Measurements from ENCODE around the gene SYT15. TPM values are rescaled to one million over a fixed set of nuclear protein-coding genes. Genes with fewer than 3 reads are reported as not detected.
"Not testable (repeated sequence)": the region's sequence is repeated elsewhere in the genome, so short reads cannot be mapped to it uniquely, and the experiment has no call there.

SYT15 gene
- polyA plus RNA-seq (2012; ENCODE audit: insufficient read length, low read depth): 1.1 TPM

GRCh38 chr10:46578474-46579178 is at the start of gene SYT15:
TSS of gene SYT15 (plus strand) at chr10:46579128. CDS start at chr10:46579169, 41 bp downstream.
- TF ChIP-seq TAF1 (IDR thresholded peaks at IDR 0.05; ENCODE audit: borderline replicate concordance, insufficient read depth, low read length); SIN3A (IDR thresholded peaks at IDR 0.05; ENCODE audit: borderline replicate concordance, insufficient read depth, low read length); POLR2AphosphoS5 (IDR thresholded peaks at IDR 0.05; ENCODE audit: low read depth, low read length): not testable (repeated sequence)

- TF ChIP-seq REST (IDR thresholded peaks at IDR 0.05; ENCODE audit: insufficient read depth in 1 of 2, low read depth in 2 of 2, low read length in 2 of 2): no peak
- TF ChIP-seq TAF1 (IDR thresholded peaks at IDR 0.05; ENCODE audit: borderline replicate concordance, insufficient read depth, low read length): no peak
- TF ChIP-seq FOXP2 (optimal IDR thresholded peaks at IDR 0.05; ENCODE audit: borderline replicate concordance, extremely low read depth, extremely low read length, insufficient read depth): no peak
- no peak for TF ChIP-seq SIN3A (IDR thresholded peaks at IDR 0.05; ENCODE audit: borderline replicate concordance, insufficient read depth, low read length)
- TF ChIP-seq POLR2AphosphoS5 (IDR thresholded peaks at IDR 0.05; ENCODE audit: low read depth, low read length): no peak
Observed at GRCh38 chr10:46530249-46531186, 48.4 kb upstream of the SYT15 start.

- TF ChIP-seq FOXP2 (optimal IDR thresholded peaks at IDR 0.05; ENCODE audit: borderline replicate concordance, extremely low read depth, extremely low read length, insufficient read depth): no peak
- TF ChIP-seq TAF1 (IDR thresholded peaks at IDR 0.05; ENCODE audit: borderline replicate concordance, insufficient read depth, low read length): no peak
- no peak for TF ChIP-seq SIN3A (IDR thresholded peaks at IDR 0.05; ENCODE audit: borderline replicate concordance, insufficient read depth, low read length)
- TF ChIP-seq REST (IDR thresholded peaks at IDR 0.05; ENCODE audit: insufficient read depth in 1 of 2, low read depth in 2 of 2, low read length in 2 of 2): no peak
- no peak for TF ChIP-seq POLR2AphosphoS5 (IDR thresholded peaks at IDR 0.05; ENCODE audit: low read depth, low read length)
Observed at GRCh38 chr10:46534828-46535524, 44.0 kb upstream of the SYT15 start.

GRCh38 chr10:46536171-46536570 is 42.8 kb upstream of the SYT15 start:
- TF ChIP-seq TAF1 (IDR thresholded peaks at IDR 0.05; ENCODE audit: borderline replicate concordance, insufficient read depth, low read length): no peak
- no peak for TF ChIP-seq REST (IDR thresholded peaks at IDR 0.05; ENCODE audit: insufficient read depth in 1 of 2, low read depth in 2 of 2, low read length in 2 of 2)
- TF ChIP-seq FOXP2 (optimal IDR thresholded peaks at IDR 0.05; ENCODE audit: borderline replicate concordance, extremely low read depth, extremely low read length, insufficient read depth): no peak
- no peak for TF ChIP-seq POLR2AphosphoS5 (IDR thresholded peaks at IDR 0.05; ENCODE audit: low read depth, low read length)

- no peak for TF ChIP-seq FOXP2 (optimal IDR thresholded peaks at IDR 0.05; ENCODE audit: borderline replicate concordance, extremely low read depth, extremely low read length, insufficient read depth)
- no peak for TF ChIP-seq POLR2AphosphoS5 (IDR thresholded peaks at IDR 0.05; ENCODE audit: low read depth, low read length)
Observed at GRCh38 chr10:46536781-46537180, 42.1 kb upstream of the SYT15 start.

Measured in PFSK-1 (cell line).